ENCODE measurements around the gene HECTD4. TPM values are rescaled to one million over a fixed set of nuclear protein-coding genes. Genes with fewer than 3 reads are reported as not detected.
A peak's percentile ranks its signal among the peaks of the same experiment; 100 is the strongest.

HECTD4 gene
- polyA plus RNA-seq, 1 donor = 68.9 TPM

DNA sequence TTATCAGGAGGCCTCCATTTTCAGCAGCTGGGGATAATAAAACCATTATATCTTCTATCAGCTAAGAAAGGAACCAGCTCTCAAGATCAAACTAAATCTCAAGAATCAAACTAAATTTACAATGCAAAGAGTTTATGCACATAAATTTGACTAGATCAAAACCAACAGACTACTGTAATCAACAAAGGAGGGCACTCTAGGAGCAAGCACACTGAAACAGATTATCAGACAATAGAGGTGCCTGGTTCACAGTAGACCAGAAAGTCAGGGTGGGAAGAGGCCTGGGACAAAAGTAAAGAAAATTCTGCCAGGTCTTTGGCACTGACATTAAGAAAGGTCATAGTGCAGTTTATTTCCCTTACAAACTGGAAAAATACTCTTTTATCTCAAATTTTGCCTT lies 61.0 kb downstream of the HECTD4 start:
- DNase-seq = no peak

DNA sequence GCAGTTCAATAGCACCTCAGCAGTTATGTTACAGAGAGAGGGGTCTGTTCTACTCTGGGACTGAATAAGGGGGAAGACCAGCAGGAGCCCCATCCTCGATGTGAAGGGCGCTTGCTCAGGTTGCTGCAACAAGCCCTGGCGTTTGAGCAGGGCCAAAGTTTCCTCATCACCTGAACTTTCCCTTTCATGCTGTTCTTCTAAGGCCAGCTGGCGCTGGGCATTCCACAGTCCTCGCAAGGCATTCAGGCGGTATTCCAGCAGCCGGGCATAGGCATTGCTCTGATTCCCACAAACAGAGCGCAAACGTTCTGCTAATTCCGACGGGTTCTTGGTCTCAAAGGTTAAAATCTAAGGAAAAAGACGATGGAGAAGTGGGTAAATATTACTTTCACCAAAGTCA lies 62.8 kb downstream of the HECTD4 start:
- no peak for DNase-seq

DNA sequence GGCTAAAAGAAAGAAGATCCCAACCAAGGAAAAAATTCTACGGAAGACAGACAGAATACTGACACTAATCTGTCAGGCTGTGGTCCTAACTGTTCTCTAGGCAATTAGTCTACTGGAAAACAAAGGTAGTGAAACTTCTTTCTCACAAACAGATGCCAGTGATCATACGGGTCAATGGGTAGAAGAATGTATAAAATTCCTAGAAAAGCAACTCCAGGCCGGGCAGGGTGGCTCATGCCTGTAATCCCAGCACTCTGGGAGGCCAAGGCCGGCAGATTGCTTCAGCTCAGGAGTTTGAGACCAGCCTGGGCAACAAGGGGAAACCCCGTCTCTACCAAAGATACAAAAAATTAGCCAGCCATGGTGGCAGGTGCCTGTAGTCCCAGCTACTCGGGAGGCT lies 64.8 kb downstream of the HECTD4 start:
- no peak for DNase-seq

DNA sequence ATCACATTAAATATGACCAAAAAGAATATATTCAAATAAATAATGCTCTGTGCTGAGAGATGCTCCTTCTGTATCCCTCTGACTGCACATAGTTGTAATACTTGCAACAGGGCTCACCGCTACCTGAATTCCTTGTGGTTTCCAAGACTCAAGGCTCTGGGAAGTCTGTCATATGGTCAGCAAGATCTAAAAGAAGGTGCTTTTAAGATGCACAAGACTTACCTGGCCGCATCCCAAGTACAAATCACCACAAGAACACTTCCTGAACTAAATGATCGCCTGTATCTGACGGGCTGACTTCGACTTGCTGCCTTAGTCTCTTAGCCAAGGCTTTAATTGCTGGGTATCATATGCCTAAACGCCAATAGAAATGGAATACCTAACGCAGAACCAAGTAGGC lies 67.2 kb downstream of the HECTD4 start:
- DNase-seq = no peak

DNA sequence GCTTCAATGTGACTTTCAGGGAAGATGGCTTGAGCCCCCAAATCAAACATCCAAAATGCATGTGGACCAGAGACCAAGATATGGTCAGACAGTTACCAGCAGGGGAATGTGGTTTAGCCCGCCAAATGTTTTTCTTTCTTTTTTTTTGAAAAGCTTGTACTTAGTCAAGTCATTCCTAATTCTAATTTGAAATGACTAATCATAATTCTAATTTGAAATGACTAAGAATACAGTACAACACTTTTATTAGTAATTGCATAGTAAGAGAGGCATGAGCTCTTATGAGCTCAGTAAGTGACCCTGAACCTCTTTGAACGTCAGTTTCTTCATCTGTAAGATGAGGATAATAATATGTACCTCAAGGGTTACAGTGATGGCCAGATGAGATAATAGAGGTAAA lies 72.4 kb downstream of the HECTD4 start:
- DNase-seq = no peak

DNA sequence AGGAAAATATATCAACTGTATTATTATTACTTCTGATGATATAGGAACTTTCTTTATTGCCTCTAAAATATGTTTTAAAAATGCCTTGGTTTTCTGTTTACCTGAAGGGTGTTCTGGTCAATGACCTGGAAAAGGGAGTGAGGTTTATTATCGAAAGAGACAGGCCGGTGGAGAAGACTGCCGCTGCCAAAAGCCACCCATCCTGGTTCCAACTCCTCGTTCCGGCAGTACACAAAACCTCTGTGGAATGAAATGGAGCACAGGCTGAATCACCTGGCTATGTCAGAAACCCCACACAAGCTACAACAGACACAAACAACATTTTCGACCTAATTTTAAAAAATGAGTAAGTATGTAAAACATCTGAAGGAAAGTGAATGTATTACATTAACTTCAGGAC lies 73.6 kb downstream of the HECTD4 start:
- DNase-seq = no peak

DNA sequence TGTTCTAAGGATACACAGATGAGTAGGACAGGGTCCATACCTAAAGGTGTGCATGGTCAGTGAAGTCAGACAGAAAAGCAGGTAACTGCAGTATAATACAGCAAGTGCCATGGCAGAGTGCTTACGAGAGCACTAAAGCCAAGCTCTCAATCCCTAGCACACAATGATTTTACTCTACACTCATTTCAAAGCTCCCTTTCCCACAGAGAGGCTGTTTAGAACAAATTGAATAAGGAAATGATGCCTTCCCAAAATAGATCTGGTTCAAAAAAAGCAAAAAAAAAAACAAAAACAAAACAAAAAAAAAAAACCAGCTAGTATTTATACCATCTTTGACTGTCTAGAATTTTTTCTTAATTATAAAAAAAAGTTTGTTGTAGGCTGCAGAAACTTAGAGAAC lies 74.1 kb downstream of the HECTD4 start:
- DNase-seq = no peak

DNA sequence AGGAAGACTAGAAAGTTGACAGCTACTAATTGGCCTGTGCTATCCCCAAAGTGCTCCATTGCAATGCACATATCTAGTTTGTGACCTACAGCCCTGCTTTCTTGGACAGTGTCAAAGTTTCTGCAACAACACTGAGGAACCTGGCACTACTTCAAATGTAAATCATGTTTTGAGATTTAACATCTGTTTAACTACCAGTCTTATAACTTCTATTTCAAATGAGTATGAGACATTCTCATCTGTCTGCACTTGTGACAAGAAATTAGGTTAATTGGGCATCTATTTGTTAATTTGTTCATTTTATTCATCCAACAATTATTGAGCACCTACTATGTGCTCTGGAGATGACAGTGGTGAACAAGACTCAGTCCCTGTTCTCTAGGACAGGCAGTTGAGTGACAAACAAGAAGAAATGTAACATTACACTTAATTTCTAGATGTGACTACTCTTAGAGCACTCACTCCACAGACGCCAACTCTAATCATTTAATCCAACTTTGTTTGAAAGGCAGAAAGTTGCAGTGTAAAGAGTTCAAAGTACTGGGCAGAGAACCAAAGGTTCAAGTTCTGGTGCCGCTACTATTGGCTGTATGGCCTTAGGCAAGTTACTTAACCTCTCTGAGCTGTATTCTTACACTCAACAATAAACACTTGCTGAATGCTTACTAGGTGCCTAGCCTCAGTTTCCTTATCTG lies 74.8 kb downstream of the HECTD4 start:
- DNase-seq = no peak

DNA sequence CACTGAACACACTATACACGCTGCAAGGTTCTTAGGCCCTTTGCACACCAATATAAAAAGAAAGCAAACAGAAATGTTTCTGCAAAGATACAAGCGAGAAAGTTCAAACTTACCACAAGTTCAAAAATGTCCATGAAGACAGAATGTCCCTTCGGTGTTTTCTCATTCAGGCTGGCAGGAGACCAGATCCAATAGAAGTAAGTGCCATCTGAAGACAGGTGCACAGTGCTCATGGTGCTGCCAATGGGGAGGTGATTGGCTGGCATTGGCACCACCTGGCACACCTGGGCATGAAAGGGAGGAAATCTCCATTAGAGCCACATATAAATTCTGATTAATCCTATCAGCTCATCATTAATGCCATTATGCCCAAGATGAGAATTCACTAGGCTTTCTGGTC lies 76.3 kb downstream of the HECTD4 start:
- DNase-seq = no peak

DNA sequence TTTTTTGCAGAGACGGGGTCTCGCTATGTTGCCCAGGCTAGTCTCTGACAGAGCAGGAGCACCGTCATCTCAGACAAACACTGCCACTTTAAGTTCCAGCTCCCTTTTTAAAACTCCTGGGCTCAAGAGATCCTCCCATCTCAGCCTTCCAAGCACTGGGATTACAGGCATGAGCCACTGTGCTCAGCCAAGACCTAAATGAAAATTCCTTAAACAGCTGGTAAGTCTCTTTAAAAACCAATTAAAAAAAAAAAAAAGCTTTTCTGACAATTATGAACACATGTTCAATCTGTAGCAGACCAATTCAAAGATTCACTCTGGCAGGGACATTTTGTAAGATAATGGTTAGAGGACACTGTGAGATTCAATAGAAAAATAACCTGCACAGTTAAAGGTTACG lies 77.8 kb downstream of the HECTD4 start:
- no peak for DNase-seq

DNA sequence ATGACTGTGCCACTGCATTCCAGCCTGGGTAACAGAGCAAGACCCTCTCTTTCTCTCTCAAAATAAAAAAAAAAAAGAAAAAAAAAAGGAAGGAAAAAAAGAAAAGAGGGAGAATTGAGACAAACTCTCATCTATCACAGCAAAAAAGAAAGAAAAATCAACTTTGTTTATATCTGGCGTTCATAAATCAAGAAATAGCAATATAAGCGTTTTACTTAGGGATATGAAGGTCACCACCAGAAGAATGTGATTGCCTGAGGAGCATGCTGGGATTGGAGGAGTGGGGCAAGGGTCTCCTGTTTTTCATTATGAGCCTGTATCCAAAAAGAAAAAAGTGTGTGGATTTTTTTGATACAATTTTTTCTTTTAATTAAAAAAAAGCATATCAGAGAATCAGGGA lies 78.4 kb downstream of the HECTD4 start:
- DNase-seq = no peak

DNA sequence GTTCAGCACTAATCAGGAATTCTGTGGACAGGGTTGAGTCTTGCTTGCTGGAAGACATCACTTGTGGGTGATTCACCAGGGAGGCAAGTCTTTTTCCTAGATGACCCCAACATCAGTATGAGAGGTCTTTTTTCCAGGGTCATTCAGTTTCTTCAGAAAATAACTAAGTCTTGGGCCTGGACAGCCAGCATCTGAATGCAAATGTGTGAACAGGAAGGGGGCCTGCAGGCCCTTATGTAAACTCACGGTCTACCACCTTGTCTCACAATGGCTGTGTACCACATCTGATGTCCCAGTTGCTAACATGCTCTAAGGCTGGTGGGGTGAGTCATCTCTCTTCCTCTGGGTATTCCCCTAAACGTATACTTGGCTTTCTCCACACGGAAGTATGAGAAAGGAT lies 79.2 kb downstream of the HECTD4 start:
- DNase-seq = no peak

DNA sequence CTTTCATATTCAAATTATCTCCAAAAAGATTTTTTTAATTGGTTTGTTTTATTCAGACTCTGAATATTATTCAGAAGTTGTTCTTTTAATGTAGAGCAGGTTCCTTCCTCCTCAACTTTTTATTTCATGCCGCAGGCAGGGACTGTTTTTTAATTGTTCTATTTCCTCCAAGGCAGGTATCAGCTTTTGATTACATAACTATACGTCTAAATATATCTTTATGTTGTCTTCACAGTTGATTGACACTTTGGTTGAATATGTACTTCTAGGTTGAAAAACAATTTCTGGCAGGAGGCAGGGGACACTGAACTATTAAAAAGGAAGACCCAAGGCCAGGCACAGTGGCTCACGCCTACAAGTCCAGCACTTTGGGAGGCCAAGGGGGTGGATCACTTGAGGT lies 82.5 kb downstream of the HECTD4 start:
- DNase-seq = no peak

DNA sequence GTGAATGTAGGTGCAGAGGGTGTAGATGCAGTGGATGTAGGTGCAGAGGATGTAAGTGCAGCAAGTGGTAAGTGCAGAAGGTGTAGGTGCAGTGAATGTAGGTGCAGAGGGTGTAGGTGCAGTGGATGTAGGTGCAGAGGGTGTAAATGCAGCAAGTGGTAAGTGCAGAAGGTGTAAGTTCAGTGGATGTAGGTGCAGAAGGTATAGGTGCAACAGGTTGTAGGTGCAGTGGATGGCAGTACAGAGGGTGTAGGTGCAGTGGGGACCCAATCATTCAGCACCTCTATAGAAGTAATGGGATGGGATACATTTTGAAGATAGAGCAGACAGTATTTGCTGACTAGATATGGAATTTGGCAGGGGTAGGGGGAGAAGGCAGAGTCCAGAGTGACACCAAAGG lies 85.0 kb downstream of the HECTD4 start:
- DNase-seq = no peak

DNA sequence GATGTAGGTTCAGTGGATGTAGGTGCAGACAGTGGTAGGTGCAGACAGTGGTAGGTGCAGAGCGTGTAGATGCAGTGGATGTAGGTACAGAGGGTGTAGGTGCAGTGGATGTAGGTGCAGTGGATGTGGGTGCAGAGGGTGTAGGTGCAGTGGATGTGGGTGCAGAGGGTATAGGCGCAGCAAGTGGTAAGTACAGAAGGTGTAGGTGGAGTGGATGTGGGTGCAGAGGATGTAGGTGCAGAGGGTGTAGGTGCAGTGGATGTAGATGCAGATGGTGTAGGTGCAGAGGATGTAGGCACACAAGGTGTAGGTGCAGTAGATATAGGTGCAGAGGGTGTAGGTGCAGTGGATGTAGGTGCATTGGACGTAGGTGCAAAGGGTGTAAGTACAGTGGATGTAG lies 86.0 kb downstream of the HECTD4 start:
- DNase-seq = no peak

DNA sequence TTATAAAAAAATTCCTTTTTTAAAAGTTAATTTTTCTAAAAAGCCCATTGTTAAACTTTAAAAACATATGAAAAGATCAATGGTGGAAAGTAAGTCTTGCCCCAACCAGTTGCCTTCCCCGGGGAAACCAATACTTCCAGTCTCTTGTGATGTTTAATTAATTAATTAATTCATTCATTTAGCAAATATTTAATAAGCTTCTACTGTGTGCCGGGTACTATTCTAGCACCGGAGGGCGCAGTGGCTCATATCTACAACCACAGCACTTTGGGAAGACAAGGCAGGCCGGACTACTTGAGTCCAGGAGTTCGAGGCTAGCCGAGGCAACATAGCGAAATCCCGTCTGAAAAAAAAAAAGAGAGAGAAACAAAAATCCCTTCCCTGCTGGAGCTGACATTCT lies 87.4 kb downstream of the HECTD4 start:
- no peak for DNase-seq

DNA sequence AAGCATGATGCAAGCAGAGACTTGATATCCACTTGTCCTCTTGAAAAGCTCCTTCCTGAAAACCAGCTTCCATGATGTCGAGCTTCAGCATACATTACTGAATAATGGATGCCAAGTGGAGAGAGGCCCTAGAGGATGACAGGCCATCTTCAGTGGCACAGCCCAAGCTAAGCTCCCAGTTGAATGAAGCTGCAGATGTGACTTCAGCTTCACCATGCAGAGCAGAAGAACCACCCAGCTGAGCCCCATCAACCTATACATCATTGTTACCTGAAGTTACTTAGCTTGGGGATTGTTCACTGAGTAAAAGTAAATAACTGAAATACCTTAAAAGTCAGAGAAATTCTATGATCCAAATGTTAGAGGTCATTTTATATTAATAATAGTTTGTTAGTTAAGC lies 93.6 kb downstream of the HECTD4 start:
- no peak for DNase-seq

DNA sequence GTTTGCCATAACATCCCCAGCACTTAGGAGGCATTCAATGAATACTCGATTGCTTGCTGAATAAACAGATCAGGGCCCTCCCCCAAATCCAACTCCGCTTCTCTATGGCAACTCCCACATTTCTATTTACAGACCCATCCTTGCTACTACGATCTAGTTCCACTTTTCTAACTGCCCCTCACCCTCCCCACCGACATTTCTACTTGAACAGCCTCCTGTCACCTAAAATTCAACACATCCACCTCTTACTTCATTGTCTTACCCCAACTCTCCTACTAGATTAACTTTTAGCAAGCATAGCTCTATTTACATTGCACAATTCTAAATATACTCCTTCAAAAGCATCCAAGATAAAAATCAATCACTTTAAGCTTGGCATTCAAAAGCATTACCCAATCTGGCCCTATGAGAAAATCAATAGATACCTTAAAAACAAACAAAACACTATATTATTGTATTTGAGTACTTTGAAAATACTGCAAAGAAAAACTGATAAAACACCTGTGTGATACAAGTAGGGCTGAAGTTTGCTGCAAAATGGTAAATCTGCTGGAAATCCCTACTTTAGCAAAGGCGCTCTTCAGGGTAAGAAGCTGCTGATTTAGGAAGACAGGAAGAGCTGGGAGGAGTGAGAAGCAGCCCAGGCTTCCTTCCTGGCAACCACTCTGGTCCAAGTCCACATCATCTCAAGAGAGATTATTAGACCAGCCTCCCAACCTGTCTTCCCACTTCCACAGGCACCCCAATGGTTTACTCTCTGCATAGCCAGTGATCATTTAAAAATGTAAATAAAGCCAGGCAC lies 96.4 kb downstream of the HECTD4 start:
- DNase-seq = no peak

DNA sequence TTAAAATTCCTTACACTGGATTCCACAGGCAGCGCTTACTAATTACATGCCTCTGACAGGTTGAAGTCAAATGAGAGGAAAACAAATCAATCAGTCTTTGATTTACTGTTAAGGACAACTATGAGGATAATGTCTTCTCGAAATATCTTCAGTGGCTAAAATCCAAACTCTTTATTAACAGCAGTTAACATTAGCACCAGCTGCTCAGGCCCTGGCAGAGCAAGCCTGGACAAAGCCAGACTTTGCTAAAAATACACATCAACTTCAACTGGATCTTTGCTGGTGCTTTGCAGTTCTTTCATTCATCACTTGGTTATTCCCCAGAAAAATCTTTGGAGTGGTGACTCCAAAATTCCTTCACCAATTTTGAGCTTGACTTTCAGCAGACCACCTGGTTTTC lies 98.7 kb downstream of the HECTD4 start:
- DNase-seq = no peak

DNA sequence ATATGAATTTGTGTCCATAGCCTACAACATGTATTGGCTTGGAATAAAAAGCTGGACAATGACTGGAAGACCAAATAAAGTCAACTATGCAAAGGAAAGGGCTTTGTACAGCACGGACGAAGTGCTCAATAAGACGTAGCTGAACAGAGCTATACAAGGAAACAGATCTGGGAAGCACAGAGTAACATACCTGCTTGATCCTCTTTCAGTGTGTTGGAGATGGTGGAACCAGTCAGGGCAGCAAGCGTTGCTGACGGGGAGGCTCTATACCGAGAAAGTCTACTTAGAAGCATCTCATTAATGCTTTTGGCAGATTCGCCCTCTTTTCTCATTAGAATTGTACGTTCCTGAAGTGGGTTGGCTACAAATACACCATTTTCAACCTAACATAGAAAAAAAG lies 99.3 kb downstream of the HECTD4 start:
- DNase-seq = no peak

DNA sequence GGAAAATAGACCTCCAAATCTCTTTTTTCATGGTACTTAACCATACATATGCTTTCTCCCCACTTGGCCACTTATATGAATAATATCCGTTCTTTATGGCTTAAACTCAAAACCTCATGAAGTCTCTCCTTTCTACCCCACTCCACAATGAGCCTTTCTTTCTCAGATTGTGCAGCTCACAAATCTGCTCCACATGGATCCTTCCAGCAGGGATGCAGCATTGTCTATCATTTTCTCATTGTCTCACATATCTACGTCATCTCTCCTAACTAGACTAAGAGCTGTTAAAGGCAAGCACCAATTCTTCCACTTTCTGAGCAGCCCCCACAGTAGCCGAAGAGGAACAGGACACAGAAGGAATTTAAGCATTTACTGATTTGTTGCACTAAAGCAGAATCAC lies 106.4 kb downstream of the HECTD4 start:
- no peak for DNase-seq

DNA sequence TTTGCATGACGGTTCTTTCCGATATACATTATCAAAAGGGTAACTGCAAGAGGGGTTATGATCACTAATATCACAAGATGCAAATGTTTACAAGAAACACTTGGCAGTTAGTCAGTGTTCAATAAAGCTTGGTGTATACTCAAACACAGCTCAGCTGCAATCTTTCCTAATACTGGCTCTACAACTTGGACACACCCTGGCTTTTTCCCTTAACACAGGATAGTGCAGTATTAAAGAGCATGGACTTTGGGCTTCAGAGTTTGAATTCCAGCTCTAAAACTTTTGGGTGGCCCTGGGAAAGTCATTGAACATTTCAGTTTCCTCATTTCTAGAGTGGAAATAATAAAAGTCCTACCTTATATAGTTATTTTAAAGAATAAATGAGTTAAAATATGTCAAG lies 107.0 kb downstream of the HECTD4 start:
- no peak for DNase-seq

DNA sequence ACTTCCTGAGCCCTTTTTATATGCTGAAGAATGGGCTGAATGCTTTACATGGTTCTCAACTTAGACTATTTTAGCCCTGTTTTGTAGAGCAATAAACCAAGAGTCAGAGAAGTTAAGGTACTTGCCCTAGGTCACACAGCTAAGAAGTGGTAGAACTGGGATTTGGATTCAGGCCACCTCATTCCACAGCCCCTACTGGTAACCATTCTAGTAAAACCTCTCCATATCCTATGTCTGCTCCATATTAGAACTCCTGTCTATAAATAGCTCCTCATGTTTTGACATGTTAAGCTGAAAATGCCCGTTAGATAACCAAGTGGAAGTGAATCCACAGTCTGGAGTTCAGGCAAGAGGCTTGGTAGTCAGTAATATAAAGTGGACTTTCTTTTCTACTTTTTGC lies 111.6 kb downstream of the HECTD4 start:
- DNase-seq = no peak

DNA sequence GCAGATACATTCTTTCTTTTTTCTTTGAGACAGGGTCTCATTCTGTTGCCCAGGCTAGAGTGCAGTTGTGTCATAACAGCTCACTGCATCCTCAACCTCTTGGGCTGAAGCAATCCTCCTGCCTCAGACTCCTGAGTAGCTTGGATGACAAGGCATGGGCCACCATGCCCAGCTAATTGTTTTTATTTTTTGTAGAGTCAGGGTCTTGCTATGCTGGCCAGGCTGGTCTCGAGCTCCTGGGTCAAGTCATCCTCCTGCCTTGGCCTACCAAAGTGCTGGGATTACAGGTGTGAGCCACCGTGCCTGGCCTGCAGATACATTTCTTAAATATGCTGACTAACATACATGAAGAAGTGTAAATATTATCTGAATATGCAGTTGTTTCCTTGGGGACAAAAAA lies 115.8 kb downstream of the HECTD4 start:
- no peak for DNase-seq

DNA sequence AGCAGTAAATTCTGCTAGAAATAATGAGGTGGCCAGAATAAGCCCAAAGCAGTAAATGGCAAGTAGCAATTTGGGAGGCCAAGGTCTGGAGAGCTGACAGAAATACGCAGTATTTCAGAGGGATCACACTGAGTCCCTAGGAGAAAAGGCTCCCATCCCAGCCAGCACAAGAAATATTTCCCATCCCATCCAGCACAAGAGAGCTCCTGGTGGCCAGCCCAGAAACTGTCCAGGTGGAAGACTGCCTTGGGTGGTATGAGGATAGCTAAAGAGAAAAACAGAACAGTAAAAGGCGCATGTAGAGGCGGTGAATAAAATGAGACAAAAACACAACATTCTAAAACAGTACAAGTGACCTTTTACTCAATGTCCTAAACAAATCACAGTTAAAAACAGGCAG lies 120.7 kb downstream of the HECTD4 start:
- DNase-seq = peak; percentile 4
